HG03521 (cell line): ENCODE results near the gene PHRF1.

ENCODE experiments used
- ATAC-seq: cut with Tn5 transposase; IDR thresholded peaks from one replicate; pipeline ENCODE4 v1.9.1; 2021; ENCODE audit warnings: mild to moderate bottlenecking, moderate library complexity; ENCODE audit not compliant: unreplicated experiment

PHRF1 gene

DNA sequence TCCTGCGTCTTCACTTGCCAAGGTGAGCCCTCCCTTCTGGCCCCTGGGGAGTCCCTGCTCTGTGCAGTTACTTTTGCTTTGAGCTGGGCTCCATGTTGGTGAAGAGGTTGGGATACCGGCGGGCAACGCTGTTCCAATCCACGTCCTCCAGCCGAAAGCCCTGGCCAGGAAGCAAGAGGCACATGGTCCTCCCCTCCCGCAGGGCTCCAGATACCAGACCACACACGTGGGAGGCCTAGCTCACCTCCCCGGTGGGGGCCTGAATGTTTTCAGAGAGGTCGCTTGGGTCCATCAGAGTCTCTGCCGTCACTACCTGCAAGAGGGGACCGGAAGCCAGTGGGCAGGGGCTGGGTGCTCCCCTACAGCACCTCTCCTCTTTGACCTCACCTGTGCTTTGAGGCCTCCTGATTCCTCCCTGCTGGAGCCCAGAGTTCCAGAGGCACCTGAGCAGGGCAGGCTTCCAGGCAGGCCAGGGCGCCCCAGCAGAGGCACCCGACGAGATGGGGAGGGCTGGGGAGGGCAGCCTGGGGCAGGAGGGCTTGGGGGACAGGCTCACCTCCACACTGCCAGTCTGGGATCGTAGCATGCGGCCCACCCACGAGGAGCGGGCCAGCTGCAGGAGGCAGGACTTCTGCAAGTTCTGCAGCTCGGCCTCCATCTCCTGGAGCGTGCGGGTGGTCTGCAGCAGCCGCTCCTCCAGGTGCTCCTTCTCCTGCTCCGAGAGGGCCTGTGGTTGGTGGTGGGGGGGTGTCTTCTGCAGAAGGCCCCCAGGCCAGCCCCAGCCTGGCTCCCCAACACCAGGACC is 18.7 kb upstream of the PHRF1 start:
- ATAC-seq, result no peak

- ATAC-seq, result no peak
These were observed 17.8 kb upstream of the PHRF1 start for GRCh38 chr11:558503-558902.

- ATAC-seq, result no peak
These were observed 17.1 kb upstream of the PHRF1 start for GRCh38 chr11:559020-559620.

DNA sequence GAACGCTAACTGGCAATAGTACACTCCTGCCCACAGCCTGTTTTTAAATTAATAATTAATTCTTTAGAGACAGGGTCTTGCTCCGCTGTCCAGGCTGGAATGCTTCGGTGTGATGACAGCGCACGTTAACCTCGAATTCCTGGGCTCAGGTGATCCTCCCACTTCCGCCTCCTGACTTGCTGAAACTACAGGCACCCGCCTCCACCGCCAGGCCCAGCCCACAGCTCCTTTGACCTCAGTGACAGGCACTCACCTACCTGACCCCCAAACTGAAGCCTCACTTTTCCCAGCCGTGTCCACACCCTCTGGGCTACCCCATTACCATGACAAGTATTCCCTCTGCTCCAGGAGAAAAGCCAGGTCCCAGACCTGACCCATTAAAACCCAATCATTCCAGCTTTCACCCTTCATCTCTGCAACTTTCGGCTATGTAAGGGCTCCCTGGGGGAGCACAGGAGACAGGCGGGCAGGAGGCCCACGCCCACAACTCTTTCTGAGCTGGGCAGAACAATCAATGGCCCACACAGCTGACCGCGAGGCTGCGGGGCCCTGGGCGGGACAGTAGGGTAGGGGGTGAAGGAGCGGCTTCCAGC is 16.5 kb upstream of the PHRF1 start:
- no peak for ATAC-seq

GRCh38 chr11:560305-561147 is 15.7 kb upstream of the PHRF1 start, which contains the start of the genes LMNTD2 and RASSF7:
LMNTD2 (minus strand) TSS chr11:560738; CDS start chr11:560716, 22 bp downstream.
RASSF7 (plus strand) TSS chr11:560970; CDS start chr11:561769, 799 bp downstream.
- ATAC-seq, result peak; percentile 80

- peak; percentile 17 for ATAC-seq
These were observed 14.9 kb upstream of the PHRF1 start for GRCh38 chr11:561148-562003.

DNA sequence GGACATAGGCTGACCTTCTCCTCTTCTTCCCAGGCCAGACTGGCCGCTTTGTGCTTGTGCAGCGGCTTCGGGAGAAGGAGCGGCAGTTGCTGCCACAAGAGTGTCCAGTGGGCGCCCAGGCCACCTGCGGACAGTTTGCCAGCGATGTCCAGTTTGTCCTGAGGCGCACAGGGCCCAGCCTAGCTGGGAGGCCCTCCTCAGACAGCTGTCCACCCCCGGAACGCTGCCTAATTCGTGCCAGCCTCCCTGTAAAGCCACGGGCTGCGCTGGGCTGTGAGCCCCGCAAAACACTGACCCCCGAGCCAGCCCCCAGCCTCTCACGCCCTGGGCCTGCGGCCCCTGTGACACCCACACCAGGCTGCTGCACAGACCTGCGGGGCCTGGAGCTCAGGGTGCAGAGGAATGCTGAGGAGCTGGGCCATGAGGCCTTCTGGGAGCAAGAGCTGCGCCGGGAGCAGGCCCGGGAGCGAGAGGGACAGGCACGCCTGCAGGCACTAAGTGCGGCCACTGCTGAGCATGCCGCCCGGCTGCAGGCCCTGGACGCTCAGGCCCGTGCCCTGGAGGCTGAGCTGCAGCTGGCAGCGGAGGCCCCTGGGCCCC is 14.1 kb upstream of the PHRF1 start:
- ATAC-seq, result no peak

DNA sequence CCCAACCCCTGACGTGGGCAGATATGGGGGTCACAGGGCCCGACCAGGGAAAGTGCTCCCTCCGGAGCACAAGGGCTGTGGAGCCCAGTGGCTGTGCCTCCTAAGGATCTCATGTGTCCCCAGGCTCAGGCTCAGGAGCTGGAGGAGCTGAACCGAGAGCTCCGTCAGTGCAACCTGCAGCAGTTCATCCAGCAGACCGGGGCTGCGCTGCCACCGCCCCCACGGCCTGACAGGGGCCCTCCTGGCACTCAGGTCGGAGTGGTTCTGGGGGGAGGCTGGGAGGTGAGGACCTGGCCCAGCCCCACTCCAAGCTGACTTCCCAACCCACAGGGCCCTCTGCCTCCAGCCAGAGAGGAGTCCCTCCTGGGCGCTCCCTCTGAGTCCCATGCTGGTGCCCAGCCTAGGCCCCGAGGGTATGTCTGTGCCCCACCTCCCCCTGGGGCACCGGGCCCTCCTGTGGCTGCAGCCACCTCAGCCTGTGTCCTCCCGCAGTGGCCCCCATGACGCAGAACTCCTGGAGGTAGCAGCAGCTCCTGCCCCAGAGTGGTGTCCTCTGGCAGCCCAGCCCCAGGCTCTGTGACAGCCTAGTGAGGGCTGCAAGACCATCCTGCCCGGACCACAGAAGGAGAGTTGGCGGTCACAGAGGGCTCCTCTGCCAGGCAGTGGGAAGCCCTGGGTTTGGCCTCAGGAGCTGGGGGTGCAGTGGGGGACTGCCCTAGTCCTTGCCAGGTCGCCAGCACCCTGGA is 13.0 kb upstream of the PHRF1 start:
- no peak for ATAC-seq

DNA sequence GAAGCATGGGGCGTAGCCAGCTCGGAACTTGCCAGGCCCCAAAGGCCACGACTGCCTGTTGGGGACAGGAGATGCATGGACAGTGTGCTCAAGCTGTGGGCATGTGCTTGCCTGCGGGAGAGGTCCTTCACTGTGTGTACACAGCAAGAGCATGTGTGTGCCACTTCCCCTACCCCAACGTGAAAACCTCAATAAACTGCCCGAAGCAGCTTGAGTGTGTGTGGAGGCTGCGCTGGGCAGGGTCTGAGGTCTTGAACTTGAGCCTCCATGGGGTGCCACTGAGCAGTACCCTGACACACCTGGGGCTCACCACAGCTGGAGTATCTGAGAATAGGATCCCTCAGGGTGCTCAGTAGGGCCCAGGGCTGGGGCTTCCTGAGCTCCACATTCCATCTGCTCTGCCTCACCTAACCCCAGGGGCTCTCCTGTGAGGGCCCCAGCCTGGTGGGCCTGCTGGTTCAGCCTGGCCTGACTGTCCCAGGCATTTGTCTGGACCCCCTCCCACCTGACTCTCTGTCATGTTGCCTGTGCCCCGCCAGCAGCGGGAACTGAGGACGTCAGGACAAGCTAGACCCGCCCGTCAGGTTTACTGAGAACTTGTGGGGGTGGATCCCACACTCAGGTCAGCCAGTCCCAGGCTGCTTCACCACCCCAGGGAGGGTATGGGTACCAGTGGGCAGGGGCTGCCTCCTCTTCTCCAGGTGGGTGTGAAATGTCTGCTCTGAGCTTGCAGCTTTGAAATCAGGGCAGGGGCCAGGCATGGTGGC is 12.3 kb upstream of the PHRF1 start:
- ATAC-seq, result no peak

GRCh38 chr11:565921-566509 is 10.3 kb upstream of the PHRF1 start:
- ATAC-seq, result no peak

GRCh38 chr11:567011-567628 is 9.2 kb upstream of the PHRF1 start:
- no peak for ATAC-seq

DNA sequence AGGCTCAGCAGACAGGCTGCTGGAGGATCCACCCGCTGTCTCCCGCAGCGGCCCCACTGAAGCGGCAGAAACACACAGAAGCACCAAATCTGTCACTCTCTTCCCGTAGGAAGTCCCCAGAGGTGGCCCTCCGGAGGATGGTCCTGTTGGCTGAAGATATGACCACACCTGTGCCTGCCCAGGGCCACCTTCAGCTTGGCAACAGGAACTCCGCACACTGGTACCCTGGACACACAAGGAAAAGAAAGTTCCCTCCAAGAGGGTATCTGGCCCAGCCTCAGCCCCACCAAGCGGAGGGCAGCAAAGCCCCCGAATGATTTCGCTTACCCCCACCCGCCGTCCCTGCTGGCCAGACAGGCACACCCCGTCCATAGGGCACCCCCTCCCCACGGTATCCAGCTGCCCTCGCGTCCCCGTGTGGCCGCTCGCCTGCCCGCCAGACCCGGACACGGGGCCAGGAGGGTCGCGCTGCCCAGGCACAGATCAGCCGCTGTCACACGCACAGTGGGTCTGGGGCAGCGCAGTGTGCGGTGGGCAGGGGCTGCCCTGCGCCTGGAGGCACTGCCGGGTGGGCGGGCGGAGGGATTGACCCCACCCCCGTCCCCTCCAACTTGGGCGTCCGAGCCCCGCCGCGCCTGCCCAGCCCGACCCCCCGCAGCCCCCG is 8.5 kb upstream of the PHRF1 start:
- ATAC-seq, result no peak

DNA sequence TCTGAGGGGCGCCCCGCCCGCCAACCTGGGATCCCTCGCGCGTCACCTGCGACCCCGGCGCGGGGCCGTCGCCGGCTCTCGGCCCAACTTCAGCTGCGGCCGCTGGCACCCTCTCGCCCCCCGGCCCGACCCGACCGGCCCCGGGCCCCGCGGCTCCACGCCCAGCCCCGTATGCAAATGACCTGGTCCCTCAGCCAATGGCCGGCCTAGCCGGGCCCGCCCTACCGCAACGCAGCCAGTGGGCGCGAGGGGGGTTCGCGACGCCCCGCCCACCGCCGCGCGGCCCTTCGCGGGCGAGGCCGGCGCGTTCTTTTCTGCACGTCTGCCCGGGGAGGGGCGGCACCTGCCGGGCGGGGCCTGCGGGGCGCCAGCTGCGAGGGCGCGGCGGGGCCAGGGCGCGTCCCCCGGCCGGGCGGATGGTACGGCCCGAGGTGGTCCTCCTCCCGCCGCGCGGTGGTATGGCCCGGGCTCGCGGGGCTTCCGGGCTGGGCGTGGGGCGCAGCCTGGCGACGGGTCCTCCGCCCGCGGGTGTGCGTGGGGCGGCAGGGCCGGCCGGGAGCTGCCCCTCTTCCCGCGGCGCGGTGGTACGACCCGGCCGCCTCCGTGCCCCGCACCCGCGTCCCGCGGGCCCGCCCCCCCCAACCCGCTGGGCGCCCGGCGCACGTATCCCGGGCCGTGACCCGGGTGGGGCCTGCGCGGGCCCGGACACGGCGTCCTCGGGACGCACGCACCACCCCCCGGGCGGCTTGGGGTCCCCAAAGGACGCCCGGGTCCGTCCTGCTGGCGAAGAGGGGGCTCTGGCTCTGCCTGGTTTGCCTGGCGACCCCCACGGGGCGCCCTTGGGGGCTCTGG is 7.7 kb upstream of the PHRF1 start:
- peak; percentile 83 for ATAC-seq

- no peak for ATAC-seq
These were observed 6.9 kb upstream of the PHRF1 start for GRCh38 chr11:569158-569885.

DNA sequence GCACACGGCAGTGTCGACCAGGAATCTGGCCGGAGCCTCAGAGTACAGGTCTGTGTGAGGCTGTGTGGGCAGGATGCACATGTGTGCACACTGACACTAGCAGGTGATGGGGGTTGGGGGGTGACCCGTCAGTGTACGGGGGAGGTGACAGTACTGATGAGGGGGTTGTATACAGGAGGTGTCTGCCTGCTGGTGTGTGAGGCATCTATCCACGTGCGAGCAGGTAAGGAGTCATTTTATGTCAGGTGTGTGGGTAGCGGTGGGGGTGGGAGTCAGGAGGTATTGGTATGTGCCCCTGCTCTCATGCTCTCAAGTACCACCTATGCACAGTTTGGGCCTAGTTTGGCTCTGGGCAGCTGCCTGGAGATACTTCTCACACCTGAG is 4.5 kb upstream of the PHRF1 start:
- ATAC-seq, result no peak
